ENCODE measurements around the gene ANAPC4.

ANAPC4 gene

GRCh38 chr4:25405453-25405852, 28.4 kb downstream of the ANAPC4 start:
- H3K4me1 Mint-ChIP-seq (ENCODE audit: low read depth): no peaks in the 10 kb centered on the region
- no peak overlapping the region for H3K27ac Mint-ChIP-seq
- H3K36me3 Mint-ChIP-seq (ENCODE audit: low read depth): peaks cover 29% of the 10 kb centered on the region
- H3K9me3 Mint-ChIP-seq: no peaks in the 10 kb centered on the region
- H3K27me3 Mint-ChIP-seq (ENCODE audit: low read depth): no peaks in the 10 kb centered on the region
- H3K4me3 Mint-ChIP-seq: no peak overlapping the region

GRCh38 chr4:25406081-25406692, 29.1 kb downstream of the ANAPC4 start:
- Mint-ChIP-seq H3K36me3 (ENCODE audit: low read depth) (peaks cover 34% of the 10 kb centered on the region), H3K4me1 (ENCODE audit: low read depth) (no peaks in the 10 kb centered on the region), H3K4me3 (no peak overlapping the region), H3K27ac (no peak overlapping the region), H3K9me3 (no peaks in the 10 kb centered on the region), H3K27me3 (ENCODE audit: low read depth) (no peaks in the 10 kb centered on the region)

- Mint-ChIP-seq H3K27me3 (ENCODE audit: low read depth) (no peaks in the 10 kb centered on the region), H3K4me3 (no peak overlapping the region), H3K4me1 (ENCODE audit: low read depth) (no peaks in the 10 kb centered on the region), H3K36me3 (ENCODE audit: low read depth) (peaks cover 39% of the 10 kb centered on the region), H3K9me3 (no peaks in the 10 kb centered on the region), H3K27ac (no peak overlapping the region)
These were observed 33.9 kb downstream of the ANAPC4 start for GRCh38 chr4:25410820-25411529.

GRCh38 chr4:25413261-25413660, 36.2 kb downstream of the ANAPC4 start:
- H3K9me3 Mint-ChIP-seq: no peaks in the 10 kb centered on the region
- no peak overlapping the region for H3K4me3 Mint-ChIP-seq

GRCh38 chr4:25417014-25417413, 40.0 kb downstream of the ANAPC4 start:
- Mint-ChIP-seq H3K4me3 (no peak overlapping the region), H3K36me3 (ENCODE audit: low read depth) (peaks cover 28% of the 10 kb centered on the region), H3K4me1 (ENCODE audit: low read depth) (no peaks in the 10 kb centered on the region), H3K9me3 (no peaks in the 10 kb centered on the region), H3K27ac (no peak overlapping the region), H3K27me3 (ENCODE audit: low read depth) (no peaks in the 10 kb centered on the region)

More at GRCh38 chr4:25413261-25413660, 36.2 kb downstream of the ANAPC4 start:
- peaks cover 38% of the 10 kb centered on the region for H3K36me3 Mint-ChIP-seq (ENCODE audit: low read depth)
- H3K27ac Mint-ChIP-seq: no peak overlapping the region
- no peaks in the 10 kb centered on the region for H3K27me3 Mint-ChIP-seq (ENCODE audit: low read depth)
- no peaks in the 10 kb centered on the region for H3K4me1 Mint-ChIP-seq (ENCODE audit: low read depth)

- Mint-ChIP-seq H3K9me3 (no peaks in the 10 kb centered on the region), H3K27me3 (ENCODE audit: low read depth) (no peaks in the 10 kb centered on the region), H3K27ac (no peak overlapping the region), H3K36me3 (ENCODE audit: low read depth) (peaks cover 14% of the 10 kb centered on the region), H3K4me1 (ENCODE audit: low read depth) (no peaks in the 10 kb centered on the region), H3K4me3 (no peak overlapping the region)
These were observed 43.9 kb downstream of the ANAPC4 start for GRCh38 chr4:25420931-25421330.

GRCh38 chr4:25421816-25422525, 44.9 kb downstream of the ANAPC4 start:
- no peaks in the 10 kb centered on the region for H3K4me1 Mint-ChIP-seq (ENCODE audit: low read depth)
- no peak overlapping the region for H3K27ac Mint-ChIP-seq
- peaks cover 14% of the 10 kb centered on the region for H3K36me3 Mint-ChIP-seq (ENCODE audit: low read depth)

GRCh38 chr4:25423548-25423947, 46.5 kb downstream of the ANAPC4 start:
- H3K9me3 Mint-ChIP-seq: no peaks in the 10 kb centered on the region
- H3K27me3 Mint-ChIP-seq (ENCODE audit: low read depth): no peaks in the 10 kb centered on the region
- peaks cover 7% of the 10 kb centered on the region for H3K36me3 Mint-ChIP-seq (ENCODE audit: low read depth)
- H3K4me1 Mint-ChIP-seq (ENCODE audit: low read depth): no peaks in the 10 kb centered on the region
- no peak overlapping the region for H3K4me3 Mint-ChIP-seq
- no peak overlapping the region for H3K27ac Mint-ChIP-seq

More at GRCh38 chr4:25421816-25422525, 44.9 kb downstream of the ANAPC4 start:
- Mint-ChIP-seq H3K9me3 (no peaks in the 10 kb centered on the region), H3K27me3 (ENCODE audit: low read depth) (no peaks in the 10 kb centered on the region), H3K4me3 (no peak overlapping the region)

GRCh38 chr4:25424539-25425228, 47.6 kb downstream of the ANAPC4 start:
- Mint-ChIP-seq H3K27ac (no peak overlapping the region), H3K27me3 (ENCODE audit: low read depth) (no peaks in the 10 kb centered on the region), H3K36me3 (ENCODE audit: low read depth) (peaks cover 4% of the 10 kb centered on the region), H3K9me3 (no peaks in the 10 kb centered on the region), H3K4me3 (no peak overlapping the region), H3K4me1 (ENCODE audit: low read depth) (no peaks in the 10 kb centered on the region)

- H3K27ac Mint-ChIP-seq: no peak overlapping the region
- no peaks in the 10 kb centered on the region for H3K27me3 Mint-ChIP-seq (ENCODE audit: low read depth)
- H3K4me1 Mint-ChIP-seq (ENCODE audit: low read depth): no peaks in the 10 kb centered on the region
- H3K36me3 Mint-ChIP-seq (ENCODE audit: low read depth): peaks cover 1% of the 10 kb centered on the region
- H3K9me3 Mint-ChIP-seq: no peaks in the 10 kb centered on the region
- no peak overlapping the region for H3K4me3 Mint-ChIP-seq
These were observed 48.3 kb downstream of the ANAPC4 start for GRCh38 chr4:25425361-25425760.

- H3K4me3 Mint-ChIP-seq: no peak overlapping the region
- no peak overlapping the region for H3K27ac Mint-ChIP-seq
- no peaks in the 10 kb centered on the region for H3K4me1 Mint-ChIP-seq (ENCODE audit: low read depth)
- no peaks in the 10 kb centered on the region for H3K9me3 Mint-ChIP-seq
- no peaks in the 10 kb centered on the region for H3K27me3 Mint-ChIP-seq (ENCODE audit: low read depth)
- H3K36me3 Mint-ChIP-seq (ENCODE audit: low read depth): peaks cover 1% of the 10 kb centered on the region
These were observed 50.8 kb downstream of the ANAPC4 start for GRCh38 chr4:25427871-25428270.

GRCh38 chr4:25430630-25431029, 53.6 kb downstream of the ANAPC4 start:
- no peaks in the 10 kb centered on the region for H3K27me3 Mint-ChIP-seq (ENCODE audit: low read depth)

GRCh38 chr4:25433966-25434827, 57.1 kb downstream of the ANAPC4 start:
- H3K4me1 Mint-ChIP-seq (ENCODE audit: low read depth): no peaks in the 10 kb centered on the region
- no peaks in the 10 kb centered on the region for H3K36me3 Mint-ChIP-seq (ENCODE audit: low read depth)
- no peak overlapping the region for H3K4me3 Mint-ChIP-seq
- H3K27ac Mint-ChIP-seq: no peak overlapping the region
- H3K9me3 Mint-ChIP-seq: no peaks in the 10 kb centered on the region
- no peaks in the 10 kb centered on the region for H3K27me3 Mint-ChIP-seq (ENCODE audit: low read depth)

More at GRCh38 chr4:25430630-25431029, 53.6 kb downstream of the ANAPC4 start:
- H3K9me3 Mint-ChIP-seq: no peaks in the 10 kb centered on the region
- H3K4me1 Mint-ChIP-seq (ENCODE audit: low read depth): no peaks in the 10 kb centered on the region
- no peak overlapping the region for H3K4me3 Mint-ChIP-seq
- no peaks in the 10 kb centered on the region for H3K36me3 Mint-ChIP-seq (ENCODE audit: low read depth)
- H3K27ac Mint-ChIP-seq: no peak overlapping the region

- Mint-ChIP-seq H3K27me3 (ENCODE audit: low read depth) (no peaks in the 10 kb centered on the region), H3K9me3 (no peaks in the 10 kb centered on the region), H3K27ac (no peak overlapping the region), H3K4me1 (ENCODE audit: low read depth) (no peaks in the 10 kb centered on the region), H3K4me3 (no peak overlapping the region), H3K36me3 (ENCODE audit: low read depth) (no peaks in the 10 kb centered on the region)
These were observed 60.9 kb downstream of the ANAPC4 start for GRCh38 chr4:25437926-25438325.
